Kidney (tissue), 14 donors: ENCODE measurements around the gene OPHN1. TPM values are rescaled to one million over a fixed set of nuclear protein-coding genes. Genes with fewer than 3 reads are reported as not detected.
A peak's percentile ranks its signal among the peaks of the same experiment; 100 is the strongest.

Experiments used
- DNase-seq, 5 donors: peaks; one replicate each; pipeline ENCODE4 v3.0.0-alpha.2; 2013 to 2020
- FAIRE-seq: peaks from 2 replicates; lab custom pipeline; 2012; peaks lifted over from hg19 to GRCh38; lab: Jason Lieb, UNC
- H3K27ac ChIP-seq, 2 donors: one replicate each; pipeline ENCODE4 v1.7.0; 2013; ENCODE audit warnings: low read depth in 2 of 2, low read length in 2 of 2, inconsistent platforms in 1 of 2
- H3K27me3 ChIP-seq: one replicate; pipeline ENCODE4 v1.7.1; 2013; ENCODE audit warnings: low read length, inconsistent platforms; ENCODE audit not compliant: control insufficient read depth, insufficient read depth
- H3K36me3 ChIP-seq, 3 donors: one replicate each; pipeline versions ENCODE4 v1.7.0 to v1.7.1; 2013; ENCODE audit warnings: low read length in 3 of 3, control low read depth in 1 of 3, inconsistent platforms in 1 of 3; ENCODE audit not compliant: insufficient read depth in 3 of 3, control insufficient read depth in 2 of 3
- H3K4me1 ChIP-seq, 3 donors: one replicate each; pipeline versions ENCODE4 v1.7.0 to v1.7.1; 2013; ENCODE audit warnings: low read length in 3 of 3, inconsistent platforms in 1 of 3, low read depth in 1 of 3; ENCODE audit not compliant: control insufficient read depth in 2 of 3, insufficient read depth in 2 of 3
- H3K4me3 ChIP-seq, 3 donors: one replicate each; pipeline versions ENCODE4 v1.7.0 to v1.8.1; 2013; ENCODE audit warnings: low read length in 3 of 3, control low read depth in 1 of 3, inconsistent platforms in 1 of 3
- H3K9ac ChIP-seq, 3 donors: one replicate each; pipeline versions ENCODE4 v1.7.0 to v1.7.1; 2013; ENCODE audit warnings: low read length in 3 of 3, control low read depth in 1 of 3, inconsistent platforms in 1 of 3
- H3K9me3 ChIP-seq, 3 donors: one replicate each; pipeline versions ENCODE4 v1.7.0 to v1.7.1; 2013; ENCODE audit warnings: low read length in 3 of 3, control low read depth in 1 of 3, inconsistent platforms in 1 of 3; ENCODE audit not compliant: control insufficient read depth in 2 of 3, insufficient read depth in 1 of 3
- intact Hi-C: fragments of 100-400 bp; cut with DNase I; formaldehyde crosslinking; loops from one replicate; pipeline ENCODE4 v1.11.1; 2022
- polyA plus RNA-seq: library from polyadenylated mRNA; stranded (reverse); fragments of 350-450 nt; fragmentation: Illumina TruSeq; extraction: RNeasy Lipid Tissue Mini Kit (QIAGEN cat#74804); gene quantifications from one replicate; pipeline ENCODE4 v1.2.3, GENCODE V29; 2014; ENCODE audit warnings: low read depth, low replicate concordance; ENCODE audit not compliant: insufficient read depth
- total RNA-seq: library from RNA; stranded (reverse); fragmentation: NEBNext Ultra II Directional; extraction: Animal tissue kit (Norgen Biotek cat#: 25700); gene quantifications from one replicate; pipeline ENCODE4 v1.2.1, GENCODE V29; 2021
- TF ChIP-seq, protein P1 (sequence below): IDR thresholded peaks from 3 replicates; pipeline ENCODE4 v1.5.1; 2012; ENCODE audit warnings: mild to moderate bottlenecking, moderate library complexity, borderline replicate concordance; ENCODE audit not compliant: insufficient read depth; ENCODE audit errors: extremely low read depth
- donor health status: control.
- donor health status: control.
- donor health status: control.
- donor health status: control.
- donor health status: control.
- donor health status: DM: yes; HTN: yes; CAD: no.
- donor health status: Normal renal cell carcinoma (clear cell type).

The OPHN1 gene
- total and polyA plus RNA-seq, 2 donors from 2014 or later = 1.9 to 9.5 TPM

DNA sequence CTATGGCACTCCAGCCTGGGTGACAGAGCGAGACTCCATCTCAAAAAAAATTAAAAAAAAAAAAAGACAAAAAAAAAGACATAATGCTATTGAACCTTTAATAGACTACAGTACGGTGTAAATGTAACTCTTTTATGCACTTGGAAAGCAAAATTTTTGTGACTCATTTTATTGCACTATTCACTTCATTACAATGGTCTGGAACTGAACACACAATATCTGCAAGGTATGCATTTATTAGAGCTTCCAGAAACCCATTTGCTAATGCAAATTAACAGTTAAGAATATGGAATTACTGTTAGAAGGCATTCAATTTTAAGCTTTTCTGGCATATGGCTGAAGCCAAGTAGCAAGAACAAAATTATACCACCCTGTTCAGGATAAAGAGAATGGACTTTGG lies 176.3 kb downstream of the OPHN1 start:
- TF ChIP-seq, protein P1, sequence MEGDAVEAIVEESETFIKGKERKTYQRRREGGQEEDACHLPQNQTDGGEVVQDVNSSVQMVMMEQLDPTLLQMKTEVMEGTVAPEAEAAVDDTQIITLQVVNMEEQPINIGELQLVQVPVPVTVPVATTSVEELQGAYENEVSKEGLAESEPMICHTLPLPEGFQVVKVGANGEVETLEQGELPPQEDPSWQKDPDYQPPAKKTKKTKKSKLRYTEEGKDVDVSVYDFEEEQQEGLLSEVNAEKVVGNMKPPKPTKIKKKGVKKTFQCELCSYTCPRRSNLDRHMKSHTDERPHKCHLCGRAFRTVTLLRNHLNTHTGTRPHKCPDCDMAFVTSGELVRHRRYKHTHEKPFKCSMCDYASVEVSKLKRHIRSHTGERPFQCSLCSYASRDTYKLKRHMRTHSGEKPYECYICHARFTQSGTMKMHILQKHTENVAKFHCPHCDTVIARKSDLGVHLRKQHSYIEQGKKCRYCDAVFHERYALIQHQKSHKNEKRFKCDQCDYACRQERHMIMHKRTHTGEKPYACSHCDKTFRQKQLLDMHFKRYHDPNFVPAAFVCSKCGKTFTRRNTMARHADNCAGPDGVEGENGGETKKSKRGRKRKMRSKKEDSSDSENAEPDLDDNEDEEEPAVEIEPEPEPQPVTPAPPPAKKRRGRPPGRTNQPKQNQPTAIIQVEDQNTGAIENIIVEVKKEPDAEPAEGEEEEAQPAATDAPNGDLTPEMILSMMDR = no peak
- DNase-seq (no peak), FAIRE-seq (no peak)
- no peak overlapping the region for H3K4me3 ChIP-seq
- H3K27me3 ChIP-seq = no peaks in the 10 kb centered on the region
- H3K27ac ChIP-seq = no peak overlapping the region
- H3K9ac ChIP-seq = no peak overlapping the region
- H3K9me3 ChIP-seq = no peaks in the 10 kb centered on the region
- intact Hi-C loops = no loop called here
- no peaks in the 10 kb centered on the region for H3K4me1 ChIP-seq
- H3K36me3 ChIP-seq = no peaks in the 10 kb centered on the region

DNA sequence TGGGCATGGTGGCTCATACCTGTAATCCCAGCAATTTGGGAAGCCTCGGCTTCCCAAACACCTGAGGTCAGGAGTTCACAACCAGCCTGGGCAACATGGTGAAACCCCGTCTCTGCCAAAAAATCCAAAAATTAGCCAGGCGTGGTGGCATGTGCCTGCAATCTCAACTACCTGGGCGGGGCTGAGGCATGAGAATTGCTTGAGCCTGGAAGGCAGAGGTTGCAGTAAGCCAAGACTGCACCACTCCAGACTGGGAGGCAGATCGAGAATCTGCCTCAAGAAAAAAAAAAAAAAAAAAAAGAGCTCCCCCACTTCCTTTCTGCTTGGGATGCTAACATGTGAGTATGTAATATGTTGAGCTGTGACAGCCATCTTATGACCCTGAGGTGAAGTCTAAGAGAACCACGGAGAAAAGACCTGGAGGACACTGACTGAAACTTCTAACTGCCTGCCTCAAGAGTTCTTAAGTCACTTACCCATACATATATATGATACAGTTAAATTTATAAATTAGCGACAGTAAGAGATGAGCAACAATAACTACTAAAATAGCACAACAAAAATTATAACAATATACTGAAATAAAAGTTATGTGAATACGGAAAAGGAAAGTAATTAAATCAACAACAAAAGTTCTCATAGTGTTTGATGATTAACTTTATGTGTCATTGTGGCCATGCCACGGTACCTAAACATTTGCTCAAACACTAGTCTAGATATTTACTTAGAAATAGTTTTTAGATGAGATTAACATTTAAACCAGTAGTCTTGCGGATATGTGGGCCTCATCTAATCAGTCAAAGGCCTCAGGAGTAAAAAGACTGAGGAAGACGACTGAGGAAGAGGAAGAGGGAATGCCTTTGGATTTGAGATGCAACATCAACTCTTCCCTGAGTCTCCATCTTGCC lies 178.3 kb downstream of the OPHN1 start:
- peak; percentile 74 for FAIRE-seq

DNA sequence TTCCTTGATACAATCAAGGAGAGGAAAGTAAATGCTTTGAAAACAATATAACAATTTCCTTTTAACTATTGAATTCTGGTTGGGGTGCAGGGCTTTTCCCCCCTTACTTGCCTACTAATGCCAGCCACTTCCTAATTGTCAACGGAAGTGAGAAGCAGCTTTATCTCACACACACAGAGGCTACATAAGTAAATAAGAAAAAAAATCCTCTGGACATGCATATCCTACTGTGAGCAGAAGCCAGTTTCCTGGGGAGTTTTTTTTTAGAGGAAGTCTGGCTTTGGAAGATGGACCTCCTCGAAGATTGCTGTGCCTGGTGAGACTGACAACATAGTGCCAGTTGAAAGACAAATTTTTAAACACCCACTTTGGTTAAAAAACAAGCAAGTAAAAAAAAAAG lies 180.6 kb downstream of the OPHN1 start:
- intact Hi-C loops = no loop called here
- H3K9ac ChIP-seq = no peak overlapping the region
- no peaks in the 10 kb centered on the region for H3K36me3 ChIP-seq
- no peaks in the 10 kb centered on the region for H3K4me1 ChIP-seq
- H3K27ac ChIP-seq = no peak overlapping the region
- DNase-seq (no peak), FAIRE-seq (no peak)
- no peaks in the 10 kb centered on the region for H3K9me3 ChIP-seq
- no peaks in the 10 kb centered on the region for H3K27me3 ChIP-seq
- TF ChIP-seq, protein P1 = no peak
- H3K4me3 ChIP-seq = no peak overlapping the region

More for the DNA sequence above, 178.3 kb downstream of the OPHN1 start:
- H3K27ac ChIP-seq = no peak overlapping the region
- DNase-seq = no peak
- H3K36me3 ChIP-seq = no peaks in the 10 kb centered on the region
- H3K9me3 ChIP-seq = no peaks in the 10 kb centered on the region
- no peaks in the 10 kb centered on the region for H3K4me1 ChIP-seq
- H3K27me3 ChIP-seq = no peaks in the 10 kb centered on the region
- intact Hi-C loops = no loop called here
- H3K9ac ChIP-seq = no peak overlapping the region
- H3K4me3 ChIP-seq = no peak overlapping the region
- TF ChIP-seq, protein P1 = no peak
